Measurements from ENCODE around the gene CELA1. TPM values are rescaled to one million over a fixed set of nuclear protein-coding genes. Genes with fewer than 3 reads are reported as not detected.

The CELA1 gene
- total and polyA plus RNA-seq, 2 of the 13 experiments (the other 11 are each of a cell fraction or from before 2014, with no cell fraction given) = not detected

DNA sequence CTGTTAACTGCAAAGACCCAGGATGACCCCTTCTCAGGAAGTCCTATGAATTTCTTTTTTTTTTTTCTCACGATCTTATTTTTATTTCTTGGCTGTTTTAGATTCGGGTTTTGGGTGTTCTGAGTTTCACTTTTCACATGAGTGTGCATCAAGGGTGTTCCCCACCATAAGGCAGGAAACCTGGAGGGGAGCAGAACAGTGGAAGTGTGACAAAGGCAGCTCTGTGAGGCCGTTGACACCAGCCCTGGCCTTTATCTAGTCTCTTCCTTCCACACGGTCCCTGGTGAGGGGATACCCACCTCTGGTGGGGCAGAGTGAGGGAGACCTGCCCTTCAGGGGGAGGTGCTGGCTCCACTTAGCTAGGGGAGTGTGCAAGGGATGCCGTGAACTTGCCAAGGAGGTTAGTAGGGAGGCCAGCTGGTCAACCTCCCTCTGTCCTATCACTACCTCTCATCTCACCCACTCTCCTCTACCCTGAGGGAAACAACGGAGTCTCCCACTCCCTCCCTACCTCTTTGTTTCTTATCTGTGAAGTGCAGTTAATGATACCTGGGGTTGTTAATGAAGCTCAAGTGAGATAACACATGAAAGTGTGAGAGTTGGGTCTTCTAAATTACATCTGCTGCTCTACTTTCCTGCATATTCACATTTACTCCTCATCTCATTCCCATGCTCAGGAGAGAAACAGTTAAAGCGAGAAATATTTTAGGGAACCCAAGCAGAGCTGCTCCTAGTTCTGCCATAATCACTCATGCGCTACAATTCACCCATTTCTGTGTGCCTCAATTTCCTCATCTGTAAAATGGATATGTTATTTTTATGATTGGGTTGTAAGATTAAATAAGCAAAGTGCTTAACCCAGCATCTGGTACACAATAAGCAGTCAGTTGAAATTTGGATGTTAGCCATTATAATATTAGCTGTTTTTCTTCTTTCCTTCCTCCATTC lies 49.1 kb upstream of the CELA1 start:
- Histone ChIP-seq H4K20me1 (ENCODE audit: insufficient read depth, low read length) (no peaks in the 10 kb centered on the region), H2AFZ (ENCODE audit: low read length) (no peak overlapping the region), H3K9ac (ENCODE audit: insufficient read depth, low read depth, low read length) (no peak overlapping the region), H3K9me3 (ENCODE audit: low read length) (no peaks in the 10 kb centered on the region), H3K4me3 (replicated peaks in 1 of 3; ENCODE audit: insufficient read depth in 1 of 3, low read depth in 2 of 3, low read length in 3 of 3) (no peak overlapping the region), H3K79me2 (ENCODE audit: insufficient read depth, low read length) (no peaks in the 10 kb centered on the region), H3K4me2 (ENCODE audit: low read depth, low read length) (no peak overlapping the region), H3K27ac (ENCODE audit: extremely low read length, insufficient read depth, low read length) (no peak overlapping the region), H3K4me1 (ENCODE audit: insufficient read depth, low read length) (peaks cover 21% of the 10 kb centered on the region), H3K27me3 (ENCODE audit: control insufficient read depth in 1 of 2, insufficient read depth in 2 of 2, low read length in 2 of 2) (peaks cover 5 to 18% of the 10 kb centered on the region in 2 experiments; a peak in 3 of 5 replicates), H3K36me3 (replicated peaks in 1 of 2; ENCODE audit: control insufficient read depth in 1 of 2, insufficient read depth in 2 of 2, low read length in 2 of 2) (no peaks in the 10 kb centered on the region)
- FAIRE-seq = no peak
- no TSS peak for BruUV-seq (replicated peaks)
- in situ Hi-C loops (cut with HindIII; ENCODE audit: extremely low pct_ligation_motif_present, low pct_unique_long_range_greater_than_20kb) = no loop called here
- TF ChIP-seq ZNF781 (CRISPR knock-in tag; IDR thresholded peaks at IDR 0.05; ENCODE audit: borderline replicate concordance, not compliant biosample characterization) = no peak
- TF ChIP-seq SMYD3 (CRISPR knock-in tag; IDR thresholded peaks at IDR 0.05) = no peak
- no peak for TF ChIP-seq ZKSCAN1 (IDR thresholded peaks at IDR 0.05; ENCODE audit: low read length)
- no peak for TF ChIP-seq ZNF703 (CRISPR knock-in tag; IDR thresholded peaks at IDR 0.05; ENCODE audit: borderline replicate concordance)
- no peak for TF ChIP-seq FOXJ3 (CRISPR knock-in tag; IDR thresholded peaks at IDR 0.05; ENCODE audit: borderline replicate concordance)
- TF ChIP-seq, protein P1, sequence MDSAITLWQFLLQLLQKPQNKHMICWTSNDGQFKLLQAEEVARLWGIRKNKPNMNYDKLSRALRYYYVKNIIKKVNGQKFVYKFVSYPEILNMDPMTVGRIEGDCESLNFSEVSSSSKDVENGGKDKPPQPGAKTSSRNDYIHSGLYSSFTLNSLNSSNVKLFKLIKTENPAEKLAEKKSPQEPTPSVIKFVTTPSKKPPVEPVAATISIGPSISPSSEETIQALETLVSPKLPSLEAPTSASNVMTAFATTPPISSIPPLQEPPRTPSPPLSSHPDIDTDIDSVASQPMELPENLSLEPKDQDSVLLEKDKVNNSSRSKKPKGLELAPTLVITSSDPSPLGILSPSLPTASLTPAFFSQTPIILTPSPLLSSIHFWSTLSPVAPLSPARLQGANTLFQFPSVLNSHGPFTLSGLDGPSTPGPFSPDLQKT (CRISPR knock-in tag; IDR thresholded peaks at IDR 0.05; ENCODE audit: borderline replicate concordance) = no peak
- TF ChIP-seq ZNF878 (CRISPR knock-in tag; IDR thresholded peaks at IDR 0.05) = no peak
- TF ChIP-seq, protein P2, sequence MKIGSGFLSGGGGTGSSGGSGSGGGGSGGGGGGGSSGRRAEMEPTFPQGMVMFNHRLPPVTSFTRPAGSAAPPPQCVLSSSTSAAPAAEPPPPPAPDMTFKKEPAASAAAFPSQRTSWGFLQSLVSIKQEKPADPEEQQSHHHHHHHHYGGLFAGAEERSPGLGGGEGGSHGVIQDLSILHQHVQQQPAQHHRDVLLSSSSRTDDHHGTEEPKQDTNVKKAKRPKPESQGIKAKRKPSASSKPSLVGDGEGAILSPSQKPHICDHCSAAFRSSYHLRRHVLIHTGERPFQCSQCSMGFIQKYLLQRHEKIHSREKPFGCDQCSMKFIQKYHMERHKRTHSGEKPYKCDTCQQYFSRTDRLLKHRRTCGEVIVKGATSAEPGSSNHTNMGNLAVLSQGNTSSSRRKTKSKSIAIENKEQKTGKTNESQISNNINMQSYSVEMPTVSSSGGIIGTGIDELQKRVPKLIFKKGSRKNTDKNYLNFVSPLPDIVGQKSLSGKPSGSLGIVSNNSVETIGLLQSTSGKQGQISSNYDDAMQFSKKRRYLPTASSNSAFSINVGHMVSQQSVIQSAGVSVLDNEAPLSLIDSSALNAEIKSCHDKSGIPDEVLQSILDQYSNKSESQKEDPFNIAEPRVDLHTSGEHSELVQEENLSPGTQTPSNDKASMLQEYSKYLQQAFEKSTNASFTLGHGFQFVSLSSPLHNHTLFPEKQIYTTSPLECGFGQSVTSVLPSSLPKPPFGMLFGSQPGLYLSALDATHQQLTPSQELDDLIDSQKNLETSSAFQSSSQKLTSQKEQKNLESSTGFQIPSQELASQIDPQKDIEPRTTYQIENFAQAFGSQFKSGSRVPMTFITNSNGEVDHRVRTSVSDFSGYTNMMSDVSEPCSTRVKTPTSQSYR (CRISPR knock-in tag; IDR thresholded peaks at IDR 0.05; ENCODE audit: borderline replicate concordance) = no peak
- TF ChIP-seq ZMYM2 (CRISPR knock-in tag; IDR thresholded peaks at IDR 0.05) = no peak
- no peak for TF ChIP-seq ZNF382 (CRISPR knock-in tag; IDR thresholded peaks at IDR 0.05; ENCODE audit: borderline replicate concordance)
- TF ChIP-seq ZNF530 (CRISPR knock-in tag; IDR thresholded peaks at IDR 0.05; ENCODE audit: low read depth) = no peak
- TF ChIP-seq ZNF446 (CRISPR knock-in tag; IDR thresholded peaks at IDR 0.05) = no peak
- TF ChIP-seq ZNF432 (CRISPR knock-in tag; IDR thresholded peaks at IDR 0.05; ENCODE audit: borderline replicate concordance) = no peak
- WGBS (ENCODE audit: low lambda C conversion rate) = 32% methylated on average over 8 of the region's 8 CpGs
- ChIA-PET CTCF (ENCODE audit: low intra/inter-chr PET ratio, low total read pairs) (no interaction called here), POLR2A (no interaction called here)
- DNase-seq (ENCODE audit: low spot score) = no peak
- ATAC-seq = no peak
- intact Hi-C loops (cut with micrococcal nuclease; ENCODE audit: unreplicated experiment) = no loop called here

All from HepG2 (cell line).